Measurements from ENCODE around the gene SOWAHA. TPM values are rescaled to one million over a fixed set of nuclear protein-coding genes. Genes with fewer than 3 reads are reported as not detected.
A peak's percentile ranks its signal among the peaks of the same experiment; 100 is the strongest.

The SOWAHA gene
- total and polyA plus RNA-seq, 2 of the 4 experiments (the other 2 are of a cell fraction): 0.03 TPM; not detected in 1

GRCh38 chr5:132859889-132860437 is 46.9 kb downstream of the SOWAHA start:
- no peaks in the 10 kb centered on the region for H4K20me1 ChIP-seq (ENCODE audit: insufficient read depth, low read length)
- TF ChIP-seq BHLHE40 (IDR thresholded peaks at IDR 0.05; ENCODE audit: low read depth, low read length) (no peak), ELK1 (IDR thresholded peaks at IDR 0.05; ENCODE audit: borderline replicate concordance, low read depth, low read length) (no peak), NFE2L2 (IDR thresholded peaks at IDR 0.05; ENCODE audit: low read depth, low read length) (no peak), MAZ (IDR thresholded peaks at IDR 0.05; ENCODE audit: borderline replicate concordance, low read depth, low read length) (no peak), RFX5 (IDR thresholded peaks at IDR 0.05; ENCODE audit: low read depth, low read length) (no peak), CEBPB (IDR thresholded peaks at IDR 0.05; ENCODE audit: low read depth, low read length) (no peak), POLR2A (IDR thresholded peaks at IDR 0.05; ENCODE audit: low read depth, low read length) (no peak), MXI1 (IDR thresholded peaks at IDR 0.05; ENCODE audit: borderline replicate concordance, low read depth, low read length) (no peak), USF2 (IDR thresholded peaks at IDR 0.05; ENCODE audit: low read depth, low read length) (no peak), FOS (IDR thresholded peaks at IDR 0.05; ENCODE audit: low read depth, low read length) (no peak), RCOR1 (IDR thresholded peaks at IDR 0.05; ENCODE audit: insufficient replicate concordance, low read length) (no peak), RAD21 (IDR thresholded peaks at IDR 0.05; ENCODE audit: low read length) (no peak), SMC3 (IDR thresholded peaks at IDR 0.05; ENCODE audit: low read depth, low read length) (no peak), CTCF (conservative IDR thresholded peaks at IDR 0.05; ENCODE audit: low read depth, low read length) (no peak), CHD1 (IDR thresholded peaks at IDR 0.05; ENCODE audit: low read depth, low read length) (no peak), MAFK (IDR thresholded peaks at IDR 0.05; ENCODE audit: low read depth, low read length) (no peak)
- intact Hi-C loops (cut with micrococcal nuclease): loop anchor here (5.0 kb wide), 1 partner anchor 103 kb away; no protein-coding TSS in a partner anchor
- peak; percentile 29 for DNase-seq
- H4K8ac ChIP-seq (ENCODE audit: low read depth in 2 of 2, low read length in 2 of 2): no peak overlapping the region
- H3K36me3 ChIP-seq (ENCODE audit: control insufficient read depth, insufficient read depth, low read length): no peaks in the 10 kb centered on the region
- in situ Hi-C loops (cut with MboI; ENCODE audit: low sequenced_read_pairs): no loop called here
- no peak overlapping the region for H3K18ac ChIP-seq (ENCODE audit: low read depth, low read length)
- no TSS peak for BruUV-seq (replicated peaks)
- ChIA-PET POLR2A (ENCODE audit: unreplicated experiment) (no interaction called here), CTCF (no interaction called here)
- H2AK9ac ChIP-seq (replicated peaks; ENCODE audit: low read depth, low read length, poor library complexity): no peak overlapping the region
- H3K79me1 ChIP-seq (ENCODE audit: low read depth in 1 of 2, low read length in 2 of 2): no peaks in the 10 kb centered on the region
- no peak overlapping the region for H2BK5ac ChIP-seq (ENCODE audit: low read depth, low read length, poor library complexity, severe bottlenecking)
- H2AK5ac ChIP-seq (ENCODE audit: low read depth, low read length): no peak overlapping the region
- H3K23ac ChIP-seq (ENCODE audit: low read depth, low read length): no peak overlapping the region
- H3K56ac ChIP-seq (ENCODE audit: extremely low read depth, insufficient read depth, low read length): no peak overlapping the region
- H3K4me2 ChIP-seq (ENCODE audit: low read depth, low read length): no peak overlapping the region
- H3K4me3 ChIP-seq (ENCODE audit: insufficient read depth, low read depth, low read length): no peak overlapping the region
- H4K5ac ChIP-seq (ENCODE audit: low read depth, low read length): no peak overlapping the region
- no peaks in the 10 kb centered on the region for H3K4me1 ChIP-seq (ENCODE audit: control insufficient read depth, insufficient read depth, low read length)
- H2AFZ ChIP-seq (replicated peaks; ENCODE audit: low read length, poor library complexity): no peak overlapping the region
- H4K91ac ChIP-seq (ENCODE audit: insufficient read depth, low read depth, low read length): no peak overlapping the region
- H2BK15ac ChIP-seq (ENCODE audit: low read depth, low read length): no peak overlapping the region
- no peak overlapping the region for H2BK20ac ChIP-seq (ENCODE audit: low read depth, low read length)
- no peak overlapping the region for H3K27ac ChIP-seq (ENCODE audit: insufficient read depth, low read length)
- H3K14ac ChIP-seq (replicated peaks; ENCODE audit: low read depth, low read length): no peak overlapping the region
- no peak overlapping the region for H3K4ac ChIP-seq (ENCODE audit: low read depth, low read length)
- no peak for ATAC-seq (ENCODE audit: low read depth)
- dilution Hi-C loops (cut with HindIII; ENCODE audit: low sequenced_read_pairs, unreplicated experiment): no loop called here
- H3K9ac ChIP-seq (ENCODE audit: low read depth, low read length): no peak overlapping the region
- no CpG with 5 or more reads among the region's 2 CpGs for WGBS, 2 experiments (ENCODE audit: extremely low coverage in 2 of 2, insufficient read length in 1 of 2)
- H3K27me3 ChIP-seq (ENCODE audit: control insufficient read depth, insufficient read depth, low read length): no peaks in the 10 kb centered on the region
- no peak overlapping the region for H2BK120ac ChIP-seq (ENCODE audit: low read depth, low read length)
- H3K9me1 ChIP-seq (ENCODE audit: insufficient read depth, low read length): no peaks in the 10 kb centered on the region
- no peaks in the 10 kb centered on the region for H3K9me3 ChIP-seq (ENCODE audit: control insufficient read depth, insufficient read depth, low read length)
